ENCODE results near the gene NFYB. TPM values are rescaled to one million over a fixed set of nuclear protein-coding genes. Genes with fewer than 3 reads are reported as not detected.

NFYB gene
- total and polyA plus RNA-seq, 2 experiments from 2014 or later = 20.4 to 27.5 TPM

DNA sequence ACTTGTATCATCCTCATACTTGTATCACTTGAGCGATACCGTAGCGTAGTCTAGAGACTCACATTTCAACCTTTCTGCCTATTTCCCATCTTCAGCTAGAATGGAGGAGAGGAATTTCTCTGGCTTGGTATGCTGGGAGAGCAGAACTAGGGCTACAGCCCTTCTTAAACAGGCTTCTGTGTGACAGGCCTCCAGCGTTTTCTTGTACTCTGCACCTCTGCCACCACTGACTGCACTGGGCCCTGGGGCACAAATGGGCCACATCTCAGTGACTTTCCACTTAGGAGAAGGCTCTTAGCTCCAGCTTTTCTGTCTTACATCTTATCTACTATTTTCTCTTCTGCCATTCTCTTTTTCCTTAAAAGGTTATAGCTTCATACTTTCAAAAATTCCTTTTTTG is 46.9 kb downstream of the NFYB start:
- H3K27me3 ChIP-seq = no peaks in the 10 kb centered on the region
- H3K27ac ChIP-seq = no peak overlapping the region
- H3K4me2 ChIP-seq = no peak overlapping the region
- H3K4me3 ChIP-seq = no peak overlapping the region
- no peaks in the 10 kb centered on the region for H3K9me2 ChIP-seq (replicated peaks; ENCODE audit: insufficient read depth)
- H3K9me3 ChIP-seq (ENCODE audit: low read depth) = no peaks in the 10 kb centered on the region
- no peak for DNase-seq (ENCODE audit: low spot score)
- no peak overlapping the region for H2AFZ ChIP-seq
- TF ChIP-seq, protein P1, sequence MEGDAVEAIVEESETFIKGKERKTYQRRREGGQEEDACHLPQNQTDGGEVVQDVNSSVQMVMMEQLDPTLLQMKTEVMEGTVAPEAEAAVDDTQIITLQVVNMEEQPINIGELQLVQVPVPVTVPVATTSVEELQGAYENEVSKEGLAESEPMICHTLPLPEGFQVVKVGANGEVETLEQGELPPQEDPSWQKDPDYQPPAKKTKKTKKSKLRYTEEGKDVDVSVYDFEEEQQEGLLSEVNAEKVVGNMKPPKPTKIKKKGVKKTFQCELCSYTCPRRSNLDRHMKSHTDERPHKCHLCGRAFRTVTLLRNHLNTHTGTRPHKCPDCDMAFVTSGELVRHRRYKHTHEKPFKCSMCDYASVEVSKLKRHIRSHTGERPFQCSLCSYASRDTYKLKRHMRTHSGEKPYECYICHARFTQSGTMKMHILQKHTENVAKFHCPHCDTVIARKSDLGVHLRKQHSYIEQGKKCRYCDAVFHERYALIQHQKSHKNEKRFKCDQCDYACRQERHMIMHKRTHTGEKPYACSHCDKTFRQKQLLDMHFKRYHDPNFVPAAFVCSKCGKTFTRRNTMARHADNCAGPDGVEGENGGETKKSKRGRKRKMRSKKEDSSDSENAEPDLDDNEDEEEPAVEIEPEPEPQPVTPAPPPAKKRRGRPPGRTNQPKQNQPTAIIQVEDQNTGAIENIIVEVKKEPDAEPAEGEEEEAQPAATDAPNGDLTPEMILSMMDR (IDR thresholded peaks at IDR 0.05; ENCODE audit: poor library complexity) = no peak
- TF ChIP-seq EZH2 (IDR thresholded peaks at IDR 0.05; ENCODE audit: borderline replicate concordance) = no peak
- no peak for TF ChIP-seq EZH2phosphoT487 (IDR thresholded peaks at IDR 0.05; ENCODE audit: low read depth, severe bottlenecking, unreplicated experiment)
- H4K20me1 ChIP-seq (ENCODE audit: insufficient read depth, poor library complexity, severe bottlenecking) = no peaks in the 10 kb centered on the region
- no peaks in the 10 kb centered on the region for H3K79me2 ChIP-seq
- WGBS (ENCODE audit: low lambda C conversion rate, missing lambda C conversion rate) = 86% methylated on average over 4 of the region's 4 CpGs
- H3K36me3 ChIP-seq (replicated peaks; ENCODE audit: insufficient read depth, low read depth) = no peaks in the 10 kb centered on the region
- no peaks in the 10 kb centered on the region for H3K4me1 ChIP-seq (ENCODE audit: insufficient read depth)

- no peak for DNase-seq (ENCODE audit: low spot score)
- TF ChIP-seq, protein P1 (IDR thresholded peaks at IDR 0.05; ENCODE audit: poor library complexity) = no peak
- TF ChIP-seq EZH2phosphoT487 (IDR thresholded peaks at IDR 0.05; ENCODE audit: low read depth, severe bottlenecking, unreplicated experiment) (no peak), EZH2 (IDR thresholded peaks at IDR 0.05; ENCODE audit: borderline replicate concordance) (no peak)
- H3K36me3 ChIP-seq (replicated peaks; ENCODE audit: insufficient read depth, low read depth) = no peaks in the 10 kb centered on the region
Measured at GRCh38 chr12:104090685-104091084, 47.3 kb downstream of the NFYB start.

GRCh38 chr12:104083769-104084475 is 54.1 kb downstream of the NFYB start:
- TF ChIP-seq EZH2 (IDR thresholded peaks at IDR 0.05; ENCODE audit: borderline replicate concordance) = no peak
- TF ChIP-seq, protein P1 (IDR thresholded peaks at IDR 0.05; ENCODE audit: poor library complexity) = no peak
- no peak for TF ChIP-seq EZH2phosphoT487 (IDR thresholded peaks at IDR 0.05; ENCODE audit: low read depth, severe bottlenecking, unreplicated experiment)

More at GRCh38 chr12:104090685-104091084, 47.3 kb downstream of the NFYB start:
- 96% methylated on average over 1 of the region's 1 CpG for WGBS (ENCODE audit: low lambda C conversion rate, missing lambda C conversion rate)
- H2AFZ ChIP-seq = no peak overlapping the region
- H4K20me1 ChIP-seq (ENCODE audit: insufficient read depth, poor library complexity, severe bottlenecking) = no peaks in the 10 kb centered on the region
- no peaks in the 10 kb centered on the region for H3K9me2 ChIP-seq (replicated peaks; ENCODE audit: insufficient read depth)
- H3K4me2 ChIP-seq = no peak overlapping the region
- no peaks in the 10 kb centered on the region for H3K27me3 ChIP-seq
- H3K4me3 ChIP-seq = no peak overlapping the region
- no peaks in the 10 kb centered on the region for H3K9me3 ChIP-seq (ENCODE audit: low read depth)
- no peak overlapping the region for H3K27ac ChIP-seq
- no peaks in the 10 kb centered on the region for H3K4me1 ChIP-seq (ENCODE audit: insufficient read depth)
- no peaks in the 10 kb centered on the region for H3K79me2 ChIP-seq

More at GRCh38 chr12:104083769-104084475, 54.1 kb downstream of the NFYB start:
- no peaks in the 10 kb centered on the region for H3K36me3 ChIP-seq (replicated peaks; ENCODE audit: insufficient read depth, low read depth)
- H3K27me3 ChIP-seq = no peaks in the 10 kb centered on the region
- no peaks in the 10 kb centered on the region for H4K20me1 ChIP-seq (ENCODE audit: insufficient read depth, poor library complexity, severe bottlenecking)
- H3K9me2 ChIP-seq (replicated peaks; ENCODE audit: insufficient read depth) = no peaks in the 10 kb centered on the region
- H3K27ac ChIP-seq = no peak overlapping the region
- H2AFZ ChIP-seq = no peak overlapping the region
- H3K4me2 ChIP-seq = no peak overlapping the region
- H3K4me1 ChIP-seq (ENCODE audit: insufficient read depth) = no peaks in the 10 kb centered on the region
- H3K9me3 ChIP-seq (ENCODE audit: low read depth) = no peaks in the 10 kb centered on the region
- WGBS (ENCODE audit: low lambda C conversion rate, missing lambda C conversion rate) = 93% methylated on average over 8 of the region's 8 CpGs
- H3K79me2 ChIP-seq = peaks cover 2% of the 10 kb centered on the region
- no peak overlapping the region for H3K4me3 ChIP-seq
- DNase-seq (ENCODE audit: low spot score) = no peak
